Natural killer cell (primary cell): Measurements from ENCODE around the gene PLEKHA7. TPM values are rescaled to one million over a fixed set of nuclear protein-coding genes. Genes with fewer than 3 reads are reported as not detected.
A peak's percentile ranks its signal among the peaks of the same experiment; 100 is the strongest.

ENCODE experiments used
- ATAC-seq, 3 donors: fragments of 150-1000 bp in 2 of 3; fragments of 200-7000 bp in 1 of 3; cut with Tn5 transposase; 1 replicate in 1 of 3; 2 replicates in 2 of 3; pipeline ENCODE4 v1.10.0; 2021; ENCODE audit warnings: mild to moderate bottlenecking in 2 of 3, moderate library complexity in 2 of 3
- DNase-seq, 2 donors: peaks; one replicate each; pipeline versions ENCODE4 v3.0.0 to v3.0.0-alpha.2; 2013 to 2021; ENCODE audit warnings: mixed read lengths in 1 of 2
- H3K27ac ChIP-seq: one replicate; pipeline ENCODE4 v1.5.1; 2013; ENCODE audit warnings: mild to moderate bottlenecking, low read length
- H3K27me3 ChIP-seq: one replicate; pipeline ENCODE4 v1.6.1; 2013; ENCODE audit warnings: low read length; ENCODE audit not compliant: control insufficient read depth, insufficient read depth
- H3K36me3 ChIP-seq: one replicate; pipeline ENCODE4 v1.6.1; 2013; ENCODE audit warnings: low read length; ENCODE audit not compliant: control insufficient read depth, insufficient read depth
- H3K4me1 ChIP-seq: one replicate; pipeline ENCODE4 v1.6.1; 2013; ENCODE audit warnings: low read length; ENCODE audit not compliant: control insufficient read depth, insufficient read depth
- H3K4me3 ChIP-seq: one replicate; pipeline ENCODE4 v1.5.1; 2013; ENCODE audit warnings: low read length
- H3K9me3 ChIP-seq: one replicate; pipeline ENCODE4 v1.6.1; 2013; ENCODE audit warnings: low read length; ENCODE audit not compliant: control insufficient read depth, insufficient read depth
- H3K27ac Mint-ChIP-seq, 2 donors: one replicate each; pipeline ENCODE4 v1.8.0; 2022; ENCODE audit warnings: mild to moderate bottlenecking in 2 of 2, mixed read lengths in 2 of 2, moderate library complexity in 1 of 2
- H3K27me3 Mint-ChIP-seq, 2 donors: one replicate each; pipeline ENCODE4 v1.8.0; 2022; ENCODE audit warnings: low read depth in 2 of 2, mixed read lengths in 2 of 2
- H3K36me3 Mint-ChIP-seq: one replicate; pipeline ENCODE4 v1.8.0; 2022; ENCODE audit warnings: mixed read lengths
- H3K4me1 Mint-ChIP-seq, 2 donors: one replicate each; pipeline ENCODE4 v1.8.0; 2022; ENCODE audit warnings: mixed read lengths in 2 of 2
- H3K4me3 Mint-ChIP-seq: one replicate; pipeline ENCODE4 v1.8.0; 2022; ENCODE audit warnings: mild to moderate bottlenecking, moderate library complexity, mixed read lengths
- H3K9me3 Mint-ChIP-seq, 2 donors: one replicate each; pipeline ENCODE4 v1.8.0; 2022; ENCODE audit warnings: mixed read lengths in 2 of 2
- CTCF ChIP-seq: fragments of 200-600 bp; IDR thresholded peaks from one replicate; pipeline ENCODE4 v1.8.0; 2022; ENCODE audit warnings: antibody characterized with exemption
- WGBS: methylation state at CpG from one replicate; pipeline ENCODE4 v1.1.7; 2013; ENCODE audit warnings: missing lambda C conversion rate; ENCODE audit not compliant: insufficient coverage; 5-methylcytosine and 5-hydroxymethylcytosine counted together
- intact Hi-C: fragments of 100-400 bp; cut with micrococcal nuclease; formaldehyde crosslinking; loops from one replicate; pipeline ENCODE4 v1.14.2; 2022
- total RNA-seq, 4 donors: library from RNA; stranded (reverse); fragments of 120-200 nt in 1 of 4; gene quantifications; one replicate each; pipeline versions ENCODE4 v1.2.3 to v1.2.4, GENCODE V29; 2013 to 2022

PLEKHA7 gene
- total RNA-seq, 3 donors from 2014 or later (not counting 1 experiment from before 2014, with no cell fraction given) = 1.00 to 2.5 (median 1.3) TPM

DNA sequence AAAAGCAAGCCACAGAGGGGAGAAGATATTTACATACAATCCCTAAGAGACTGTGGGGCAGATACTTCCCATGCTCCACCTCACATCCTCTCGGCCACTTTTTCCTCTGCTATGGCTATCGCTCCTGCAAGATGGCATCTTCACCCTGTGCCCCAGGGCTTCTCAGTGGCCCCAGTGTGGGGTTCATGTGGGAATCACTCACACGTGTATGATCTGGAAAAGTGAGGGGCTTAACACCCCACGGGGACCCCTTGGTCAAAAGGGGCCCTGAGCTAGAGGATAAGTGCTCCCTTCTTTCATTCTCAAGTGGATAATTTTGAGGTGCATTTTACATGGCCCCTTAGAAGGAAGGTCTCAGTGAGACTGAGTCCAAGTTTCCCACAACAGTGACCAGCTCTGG is 247.1 kb downstream of the PLEKHA7 start:
- Histone ChIP-seq H3K27me3 (no peaks in the 10 kb centered on the region), H3K36me3 (no peaks in the 10 kb centered on the region), H3K4me1 (no peaks in the 10 kb centered on the region), H3K9me3 (no peaks in the 10 kb centered on the region), H3K27ac (no peak overlapping the region), H3K4me3 (no peak overlapping the region)
- H3K9me3 Mint-ChIP-seq = no peaks in the 10 kb centered on the region
- H3K27me3 Mint-ChIP-seq = peaks cover 4 to 6% of the 10 kb centered on the region in 2 donors
- no peak overlapping the region for H3K4me3 Mint-ChIP-seq
- ATAC-seq = no peak
- TF ChIP-seq CTCF = no peak
- H3K4me1 Mint-ChIP-seq = no peaks in the 10 kb centered on the region
- no peaks in the 10 kb centered on the region for H3K36me3 Mint-ChIP-seq
- WGBS = 82% methylated on average over 4 of the region's 4 CpGs
- DNase-seq = no peak
- intact Hi-C loops = no loop called here
- no peak overlapping the region for H3K27ac Mint-ChIP-seq

DNA sequence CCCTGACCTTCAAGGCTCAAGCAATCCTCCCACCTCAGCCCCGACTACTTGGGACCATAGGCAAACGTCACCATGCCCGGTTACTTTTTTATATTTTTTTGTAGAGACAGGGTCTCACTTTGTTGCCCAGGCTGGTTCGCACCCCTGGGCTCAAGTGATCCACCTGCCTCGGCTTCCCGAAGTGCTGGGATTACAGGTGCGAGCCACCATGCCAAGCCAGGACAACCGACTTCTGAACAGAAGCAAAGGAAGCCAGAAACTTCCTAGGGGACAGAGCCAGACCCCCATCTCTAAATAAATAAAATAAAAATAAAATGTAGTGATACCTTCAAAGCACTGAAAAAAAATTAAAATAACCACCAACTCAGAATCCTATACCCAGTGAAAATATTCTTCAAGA is 249.3 kb downstream of the PLEKHA7 start:
- H3K27ac Mint-ChIP-seq = no peak overlapping the region
- intact Hi-C loops = no loop called here
- peaks cover 0 to 3% of the 10 kb centered on the region in 2 donors for H3K4me1 Mint-ChIP-seq

DNA sequence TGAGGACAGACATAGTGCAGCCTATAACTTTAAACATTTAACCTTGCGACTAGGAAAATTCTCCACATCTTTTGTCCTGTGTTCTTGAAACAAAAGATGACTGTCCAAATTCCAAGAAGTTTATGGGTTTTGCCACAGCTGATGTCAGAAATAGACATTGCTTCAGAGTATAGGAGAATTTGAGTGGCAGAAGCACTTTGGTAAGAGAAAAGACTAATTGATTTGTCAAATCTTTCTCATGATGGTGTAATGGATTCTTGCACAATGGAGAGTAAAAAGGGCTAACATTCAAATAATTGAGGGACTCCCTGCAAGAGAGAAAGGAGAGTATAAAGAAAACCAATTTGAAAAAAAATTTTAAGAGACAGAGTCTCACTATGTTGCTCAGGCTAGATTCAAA is 250.5 kb downstream of the PLEKHA7 start:
- Histone ChIP-seq H3K36me3 (no peaks in the 10 kb centered on the region), H3K27me3 (no peaks in the 10 kb centered on the region), H3K4me1 (no peaks in the 10 kb centered on the region), H3K9me3 (no peaks in the 10 kb centered on the region), H3K27ac (no peak overlapping the region), H3K4me3 (no peak overlapping the region)
- Mint-ChIP-seq H3K4me3 (no peak overlapping the region), H3K4me1 (peaks cover 0 to 5% of the 10 kb centered on the region in 2 donors), H3K36me3 (peaks cover under 1% of the 10 kb centered on the region), H3K27me3 (peaks cover 0 to 4% of the 10 kb centered on the region in 2 donors), H3K27ac (no peak overlapping the region), H3K9me3 (no peaks in the 10 kb centered on the region)
- 100% methylated on average over 1 of the region's 1 CpG for WGBS
- ATAC-seq (no peak), DNase-seq (no peak)
- TF ChIP-seq CTCF = no peak
- intact Hi-C loops = no loop called here

More for the DNA sequence above, 249.3 kb downstream of the PLEKHA7 start:
- Histone ChIP-seq H3K4me1 (no peaks in the 10 kb centered on the region), H3K27ac (no peak overlapping the region), H3K36me3 (no peaks in the 10 kb centered on the region), H3K27me3 (no peaks in the 10 kb centered on the region), H3K9me3 (no peaks in the 10 kb centered on the region), H3K4me3 (no peak overlapping the region)
- DNase-seq = no peak
- ATAC-seq = no peak
- Mint-ChIP-seq H3K27me3 (peaks cover 0 to 4% of the 10 kb centered on the region in 2 donors), H3K9me3 (no peaks in the 10 kb centered on the region), H3K36me3 (no peaks in the 10 kb centered on the region), H3K4me3 (no peak overlapping the region)
- 90% methylated on average over 8 of the region's 8 CpGs for WGBS
- no peak for TF ChIP-seq CTCF

GRCh38 chr11:16759857-16760508 is 254.2 kb downstream of the PLEKHA7 start:
- Histone ChIP-seq H3K9me3 (no peaks in the 10 kb centered on the region), H3K4me1 (no peaks in the 10 kb centered on the region), H3K36me3 (peaks cover 27% of the 10 kb centered on the region), H3K27me3 (no peaks in the 10 kb centered on the region), H3K27ac (no peak overlapping the region), H3K4me3 (no peak overlapping the region)
- H3K9me3 Mint-ChIP-seq = no peaks in the 10 kb centered on the region
- H3K36me3 Mint-ChIP-seq = peaks cover 19% of the 10 kb centered on the region
- intact Hi-C loops = no loop called here
- TF ChIP-seq CTCF = no peak
- WGBS = 50% methylated on average over 8 of the region's 8 CpGs
- DNase-seq (no peak), ATAC-seq (no peak)
- peaks cover 0 to 4% of the 10 kb centered on the region in 2 donors for H3K27me3 Mint-ChIP-seq
- peaks cover 0 to 5% of the 10 kb centered on the region in 2 donors for H3K4me1 Mint-ChIP-seq
- H3K27ac Mint-ChIP-seq = peak overlapping the region; percentile 16 to 34
- H3K4me3 Mint-ChIP-seq = no peak overlapping the region
